Measurements from ENCODE around the gene TPRG1.

- no peak for TF ChIP-seq CTCF (IDR thresholded peaks at IDR 0.05)
- TF ChIP-seq POLR2AphosphoS5 (IDR thresholded peaks at IDR 0.05), result no peak
These were observed 97.6 kb downstream of the TPRG1 start for GRCh38 chr3:189269365-189269764.

All from prostate gland (tissue), 2 donors.